HepG2 (cell line): Measurements from ENCODE around the gene KIAA0825. TPM values are rescaled to one million over a fixed set of nuclear protein-coding genes. Genes with fewer than 3 reads are reported as not detected.

ENCODE experiments used
- ATAC-seq: fragments of 200-7000 bp; cut with Tn5 transposase; 3 replicates; pipeline ENCODE4 v1.9.1; 2020; ENCODE audit warnings: mild to moderate bottlenecking, moderate library complexity
- BruUV-seq: library from RNA; stranded (reverse); fragments of 400-500 nt; replicated peaks from 2 replicates; lab custom pipeline; 2021; lab: Mats Ljungman, UMichigan
- CTCF ChIA-PET: fragments of 300-600 bp; formaldehyde crosslinking; extraction: SDS; loops from one replicate; lab custom pipeline; 2021; ENCODE audit warnings: low total read pairs, inconsistent platforms, low intra/inter-chr PET ratio; lab: Yijun Ruan, JAX
- POLR2A ChIA-PET: fragments of 350-600 bp; sonication (Branson Sonifier 250); formaldehyde crosslinking; loops from one replicate; lab custom pipeline; 2020; ENCODE audit warnings: antibody characterized with exemption, inconsistent platforms; lab: Yijun Ruan, JAX
- DNase-seq: peaks from one replicate; pipeline ENCODE4 v3.0.0-alpha.2; 2015; ENCODE audit warnings: low spot score
- FAIRE-seq: peaks from 3 replicates; lab custom pipeline; 2011; peaks lifted over from hg19 to GRCh38; lab: Jason Lieb, UNC
- H2AFZ ChIP-seq: one replicate; pipeline ENCODE4 v1.6.1; 2011; ENCODE audit warnings: low read length, inconsistent platforms
- H3K27ac ChIP-seq: fragments of 300-600 bp; 3 replicates; pipeline ENCODE4 v1.8.0; 2011; ENCODE audit warnings: mixed run types, mild to moderate bottlenecking, mixed read lengths, low read length, inconsistent platforms; ENCODE audit not compliant: insufficient read depth; ENCODE audit errors: extremely low read length
- H3K27me3 ChIP-seq, 2 experiments: fragments of 200-600 bp in 1 of 2; 2 replicates in 1 of 2; 3 replicates in 1 of 2; pipeline versions ENCODE4 v1.6.0 to v1.8.0; 2011; ENCODE audit warnings: low read length in 2 of 2, mild to moderate bottlenecking in 2 of 2, moderate library complexity in 2 of 2, inconsistent platforms in 1 of 2; ENCODE audit not compliant: insufficient read depth in 2 of 2, control insufficient read depth in 1 of 2
- H3K36me3 ChIP-seq, 2 experiments: fragments of 200-600 bp in 1 of 2; replicated peaks in 1 of 2; 2 replicates in 1 of 2; 3 replicates in 1 of 2; pipeline versions ENCODE4 v1.5.1 to v1.8.0; 2011; ENCODE audit warnings: low read length in 2 of 2, inconsistent platforms in 1 of 2; ENCODE audit not compliant: insufficient read depth in 2 of 2, control insufficient read depth in 1 of 2
- H3K4me1 ChIP-seq: 2 replicates; pipeline ENCODE4 v1.5.1; 2012; ENCODE audit warnings: low read length, inconsistent platforms; ENCODE audit not compliant: insufficient read depth
- H3K4me2 ChIP-seq: 2 replicates; pipeline ENCODE4 v1.6.0; 2011; ENCODE audit warnings: low read depth, low read length, inconsistent platforms
- H3K4me3 ChIP-seq, 3 experiments: fragments of 200-600 bp in 1 of 3; sonication (generic), shearing (Covaris generic) in 1 of 3; replicated peaks in 1 of 3; 2 replicates each; pipeline ENCODE4 v1.5.1; 2011 to 2016; ENCODE audit warnings: low read length in 3 of 3, inconsistent platforms in 2 of 3, low read depth in 2 of 3, mild to moderate bottlenecking in 2 of 3, control low read depth in 1 of 3, mixed read lengths in 1 of 3; ENCODE audit not compliant: insufficient read depth in 1 of 3
- H3K79me2 ChIP-seq: one replicate; pipeline ENCODE4 v1.6.1; 2011; ENCODE audit warnings: low read length, inconsistent platforms; ENCODE audit not compliant: insufficient read depth
- H3K9ac ChIP-seq: 2 replicates; pipeline ENCODE4 v1.6.0; 2011; ENCODE audit warnings: mild to moderate bottlenecking, low read depth, low read length, inconsistent platforms; ENCODE audit not compliant: insufficient read depth
- H3K9me3 ChIP-seq: 2 replicates; pipeline ENCODE4 v1.5.1; 2012; ENCODE audit warnings: mild to moderate bottlenecking, low read length
- H4K20me1 ChIP-seq: 2 replicates; pipeline ENCODE4 v1.6.0; 2011; ENCODE audit warnings: inconsistent platforms, mild to moderate bottlenecking, low read length, moderate library complexity; ENCODE audit not compliant: insufficient read depth
- CREB1 ChIP-seq, 2 experiments: fragments of 450-650 bp in 1 of 2; IDR thresholded peaks; 2 replicates each; pipeline ENCODE4 v1.6.1; 2016 to 2017; ENCODE audit warnings: control low read depth in 1 of 2, mild to moderate bottlenecking in 1 of 2, missing compliant biosample characterization in 1 of 2, missing genetic modification characterization in 1 of 2
- HES4 ChIP-seq: sonication (generic); formaldehyde crosslinking; IDR thresholded peaks from 2 replicates; pipeline ENCODE4 v1.9.0; 2021; ENCODE audit warnings: mild to moderate bottlenecking, missing genetic modification reagents, borderline replicate concordance
- HIVEP1 ChIP-seq: sonication (generic); formaldehyde crosslinking; IDR thresholded peaks from 2 replicates; pipeline ENCODE4 v1.4.0; 2020; ENCODE audit warnings: mild to moderate bottlenecking, missing genetic modification reagents
- HNRNPLL ChIP-seq: fragments of 200-400 bp; formaldehyde crosslinking; IDR thresholded peaks from 2 replicates; pipeline ENCODE4 v1.6.1; 2017; ENCODE audit warnings: mild to moderate bottlenecking, low read depth, low read length; ENCODE audit not compliant: poor library complexity, severe bottlenecking
- KAT8 ChIP-seq: IDR thresholded peaks from 2 replicates; pipeline ENCODE4 v1.6.1; 2016; ENCODE audit warnings: missing genetic modification reagents, missing compliant biosample characterization
- KDM5A ChIP-seq: fragments of 200-600 bp; sonication (generic); IDR thresholded peaks from 2 replicates; pipeline ENCODE4 v1.7.0; 2018; ENCODE audit warnings: antibody characterized with exemption, mild to moderate bottlenecking, low read length, borderline replicate concordance
- KLF9 ChIP-seq: IDR thresholded peaks from 2 replicates; pipeline ENCODE4 v1.6.1; 2016; ENCODE audit warnings: low read depth
- MEIS2 ChIP-seq: sonication (generic); formaldehyde crosslinking; IDR thresholded peaks from 2 replicates; pipeline ENCODE4 v1.9.0; 2021; ENCODE audit warnings: mild to moderate bottlenecking, missing genetic modification reagents
- SP1 ChIP-seq, 2 experiments: fragments of 450-650 bp in 1 of 2; sonication (generic) in 1 of 2; formaldehyde crosslinking in 1 of 2; IDR thresholded peaks; 2 replicates each; pipeline versions ENCODE4 v1.4.0 to v1.6.1; 2016 to 2020; ENCODE audit warnings: missing genetic modification reagents in 1 of 2
- WIZ ChIP-seq: sonication (generic); formaldehyde crosslinking; IDR thresholded peaks from 2 replicates; pipeline ENCODE4 v1.5.1; 2020; ENCODE audit warnings: mild to moderate bottlenecking, missing genetic modification reagents
- ZNF253 ChIP-seq: sonication (generic); formaldehyde crosslinking; IDR thresholded peaks from 2 replicates; pipeline ENCODE4 v1.8.0; 2022; ENCODE audit warnings: mild to moderate bottlenecking, missing genetic modification reagents, borderline replicate concordance
- ZNF292 ChIP-seq: sonication (generic); formaldehyde crosslinking; IDR thresholded peaks from 2 replicates; pipeline ENCODE4 v1.8.1; 2022; ENCODE audit warnings: mild to moderate bottlenecking, low read depth, missing genetic modification reagents, borderline replicate concordance
- ZNF614 ChIP-seq: IDR thresholded peaks from 2 replicates; pipeline ENCODE4 v1.6.1; 2018; ENCODE audit warnings: missing biosample characterization, missing genetic modification reagents, inconsistent platforms, borderline replicate concordance
- ZUFSP ChIP-seq: sonication (generic); formaldehyde crosslinking; IDR thresholded peaks from 2 replicates; pipeline ENCODE4 v1.9.0; 2021; ENCODE audit warnings: missing genetic modification reagents, mild to moderate bottlenecking, borderline replicate concordance
- WGBS: methylation state at CpG from one replicate; pipeline ENCODE4 v1.1.6; 2017; ENCODE audit warnings: low lambda C conversion rate; 5-methylcytosine and 5-hydroxymethylcytosine counted together
- in situ Hi-C: cut with HindIII; loops from 2 replicates; pipeline ENCODE4 v1.10.0; 2017; ENCODE audit warnings: low pct_unique_long_range_greater_than_20kb; ENCODE audit not compliant: extremely low pct_ligation_motif_present
- intact Hi-C: fragments of 100-400 bp; cut with micrococcal nuclease; formaldehyde crosslinking; loops from one replicate; pipeline ENCODE4 v1.10.0; 2022; ENCODE audit not compliant: unreplicated experiment
- polyA plus RNA-seq, 8 experiments: library from polyadenylated mRNA; depleted of rRNA in 3 of 8; stranded (reverse) in 7 of 8; unstranded in 1 of 8; fragments of >200 nt; fragmentation: Illumina TruSeq in 4 of 8; extraction: Trizol in 4 of 8; gene quantifications; 2 replicates each; pipeline versions ENCODE4 v1.2.1 to v1.2.3, GENCODE V29; 2011 to 2016; ENCODE audit warnings: low read depth in 4 of 8, missing spikeins in 1 of 8, mixed read lengths in 1 of 8; ENCODE audit not compliant: insufficient read depth in 1 of 8
- total RNA-seq, 5 experiments: library from RNA; depleted of rRNA; stranded (reverse); fragments of >200 nt; fragmentation: Illumina TruSeq; extraction: Trizol; gene quantifications; 2 replicates each; pipeline ENCODE4 v1.2.3, GENCODE V29; 2016; ENCODE audit warnings: low read depth in 1 of 5
- TF ChIP-seq, protein P1 (sequence below): sonication (generic); formaldehyde crosslinking; IDR thresholded peaks from 2 replicates; pipeline ENCODE4 v1.8.1; 2022; ENCODE audit warnings: mild to moderate bottlenecking, missing genetic modification reagents

Gene KIAA0825
- total and polyA plus RNA-seq, 2 of the 13 experiments (the other 11 are each of a cell fraction or from before 2014, with no cell fraction given): 0.05 to 0.51 TPM

GRCh38 chr5:94467346-94467953, 151.0 kb downstream of the KIAA0825 start:
- Histone ChIP-seq H3K27ac (no peak overlapping the region), H3K9ac (no peak overlapping the region), H4K20me1 (no peaks in the 10 kb centered on the region), H3K79me2 (no peaks in the 10 kb centered on the region), H2AFZ (no peak overlapping the region), H3K4me3 (no peak overlapping the region), H3K9me3 (no peaks in the 10 kb centered on the region), H3K27me3 (no peaks in the 10 kb centered on the region), H3K36me3 (no peaks in the 10 kb centered on the region), H3K4me1 (no peaks in the 10 kb centered on the region), H3K4me2 (no peak overlapping the region)
- POLR2A ChIA-PET: no interaction called here
- TF ChIP-seq KAT8 (CRISPR knock-in tag) (no peak), HIVEP1 (no peak), CREB1 (IDR thresholded peaks at IDR 0.05) (no peak), CREB1 (CRISPR knock-in tag; IDR thresholded peaks at IDR 0.05) (no peak), KLF9 (no peak), ZNF614 (no peak), HES4 (CRISPR knock-in tag) (no peak), KDM5A (no peak), ZNF292 (no peak), HNRNPLL (no peak), MEIS2 (no peak), ZNF253 (no peak), WIZ (CRISPR knock-in tag) (no peak), ZUFSP (CRISPR knock-in tag) (no peak), SP1 (IDR thresholded peaks at IDR 0.05) (no peak), SP1 (CRISPR knock-in tag; IDR thresholded peaks at IDR 0.05) (no peak)
- TF ChIP-seq, protein P1, sequence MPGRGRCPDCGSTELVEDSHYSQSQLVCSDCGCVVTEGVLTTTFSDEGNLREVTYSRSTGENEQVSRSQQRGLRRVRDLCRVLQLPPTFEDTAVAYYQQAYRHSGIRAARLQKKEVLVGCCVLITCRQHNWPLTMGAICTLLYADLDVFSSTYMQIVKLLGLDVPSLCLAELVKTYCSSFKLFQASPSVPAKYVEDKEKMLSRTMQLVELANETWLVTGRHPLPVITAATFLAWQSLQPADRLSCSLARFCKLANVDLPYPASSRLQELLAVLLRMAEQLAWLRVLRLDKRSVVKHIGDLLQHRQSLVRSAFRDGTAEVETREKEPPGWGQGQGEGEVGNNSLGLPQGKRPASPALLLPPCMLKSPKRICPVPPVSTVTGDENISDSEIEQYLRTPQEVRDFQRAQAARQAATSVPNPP: no peak
- CTCF ChIA-PET: no interaction called here
- DNase-seq (no peak), FAIRE-seq (no peak), ATAC-seq (no peak)
- intact Hi-C loops: no loop called here
- 66% methylated on average over 3 of the region's 3 CpGs for WGBS
- in situ Hi-C loops: no loop called here
- no TSS peak for BruUV-seq
